Activated naive CD4-positive, alpha-beta T cell treated with anti-CD3 and anti-CD28 coated beads for 36 hours (primary cell): Measurements from ENCODE around the gene SMURF2. TPM values are rescaled to one million over a fixed set of nuclear protein-coding genes. Genes with fewer than 3 reads are reported as not detected.
A peak's percentile ranks its signal among the peaks of the same experiment; 100 is the strongest.

ENCODE experiments used
- CTCF ChIA-PET: fragments of 350-600 bp; sonication (Branson Sonifier 250); formaldehyde crosslinking; loops from one replicate; lab custom pipeline; 2021; ENCODE audit warnings: antibody characterized with exemption; lab: Charles Lee
- DNase-seq: peaks from one replicate; pipeline ENCODE4 v3.0.0-alpha.2; 2020
- H3K27ac Mint-ChIP-seq: one replicate; pipeline ENCODE4 v1.8.0; 2021; ENCODE audit warnings: mild to moderate bottlenecking, mixed read lengths
- H3K27me3 Mint-ChIP-seq: one replicate; pipeline ENCODE4 v1.8.0; 2021; ENCODE audit warnings: low read depth, mixed read lengths
- H3K36me3 Mint-ChIP-seq: one replicate; pipeline ENCODE4 v1.8.0; 2021; ENCODE audit warnings: low read depth, mixed read lengths
- H3K4me1 Mint-ChIP-seq: one replicate; pipeline ENCODE4 v1.8.0; 2021; ENCODE audit warnings: low read depth, mixed read lengths
- H3K4me3 Mint-ChIP-seq: one replicate; pipeline ENCODE4 v1.8.0; 2021; ENCODE audit warnings: mild to moderate bottlenecking, moderate library complexity, mixed read lengths
- H3K9me3 Mint-ChIP-seq: one replicate; pipeline ENCODE4 v1.8.0; 2021; ENCODE audit warnings: mixed read lengths
- intact Hi-C: fragments of 100-400 bp; cut with micrococcal nuclease; formaldehyde crosslinking; loops from one replicate; pipeline ENCODE4 v1.15.1; 2023
- total RNA-seq, 2 experiments: library from RNA; stranded (reverse); gene quantifications; one replicate each; pipeline ENCODE4 v1.2.3, GENCODE V29; 2021

SMURF2 gene
- total RNA-seq, 2 experiments from 2014 or later: 9.6 to 10.7 TPM

DNA sequence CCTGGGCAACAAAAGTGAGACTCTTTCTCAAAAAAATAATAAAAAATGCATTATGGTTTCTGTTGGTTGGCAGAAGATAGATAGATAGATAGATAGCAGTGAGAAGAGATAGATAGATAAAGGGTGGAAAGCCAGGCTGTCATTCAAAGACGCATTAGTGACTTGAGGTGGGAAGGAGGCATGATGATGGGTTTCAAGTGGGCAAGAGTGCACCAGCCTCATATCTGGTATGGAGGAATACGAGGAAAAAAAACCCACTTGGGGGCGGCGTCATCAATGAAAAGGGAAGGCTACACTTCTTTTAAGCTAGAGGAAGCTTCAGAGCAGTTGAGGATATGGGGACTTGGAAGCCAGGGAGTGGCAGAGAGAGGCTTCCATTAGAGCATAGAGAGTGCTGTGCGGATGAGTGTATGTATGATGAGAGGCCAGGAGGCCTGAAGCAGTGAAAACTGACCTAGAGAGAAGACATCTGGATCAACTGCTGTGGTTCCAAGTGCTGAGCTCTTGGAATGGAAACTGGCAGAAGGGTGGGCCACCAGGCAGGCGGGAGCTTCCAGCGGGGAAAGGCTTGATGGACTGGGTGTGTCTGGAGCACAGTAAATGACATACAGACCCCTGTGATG is 123.5 kb downstream of the SMURF2 start:
- DNase-seq: peak; percentile 21
- no peak overlapping the region for H3K4me3 Mint-ChIP-seq
- peaks cover 13% of the 10 kb centered on the region for H3K36me3 Mint-ChIP-seq
- H3K9me3 Mint-ChIP-seq: no peaks in the 10 kb centered on the region
- intact Hi-C loops: no loop called here
- CTCF ChIA-PET: interaction anchor here (0.7 to 1.8 kb wide), 3 partner anchors 12 to 111 kb away, joined by 3 to 5 read pairs (median 3); no protein-coding TSS in a partner anchor
- no peaks in the 10 kb centered on the region for H3K27me3 Mint-ChIP-seq
- H3K4me1 Mint-ChIP-seq: peaks cover 3% of the 10 kb centered on the region
- H3K27ac Mint-ChIP-seq: peak overlapping the region; percentile 60

DNA sequence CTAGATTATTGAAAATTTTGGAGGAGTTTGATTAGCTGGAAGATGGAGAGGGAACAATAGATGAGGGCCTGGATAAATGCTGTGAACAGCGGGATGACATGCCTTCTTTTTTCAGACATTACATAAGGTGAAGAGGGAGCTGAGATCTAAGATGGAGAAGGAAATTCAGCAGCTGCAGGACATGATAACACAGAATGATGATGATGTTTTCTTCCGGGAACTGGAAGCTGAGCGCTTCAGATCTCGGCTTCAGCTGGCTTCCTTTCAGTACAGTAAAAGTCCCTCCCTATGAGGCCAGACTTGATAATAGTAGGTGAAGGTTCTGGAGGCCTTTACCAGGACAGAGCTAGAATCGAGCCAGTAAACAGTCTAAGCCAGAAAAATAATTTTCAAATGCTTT is 124.6 kb downstream of the SMURF2 start:
- Mint-ChIP-seq H3K27ac (peak overlapping the region; percentile 11), H3K9me3 (no peaks in the 10 kb centered on the region), H3K36me3 (peaks cover 22% of the 10 kb centered on the region), H3K4me1 (peaks cover 3% of the 10 kb centered on the region), H3K27me3 (no peaks in the 10 kb centered on the region), H3K4me3 (no peak overlapping the region)
- no peak for DNase-seq
- intact Hi-C loops: no loop called here
- CTCF ChIA-PET: interaction anchor here (0.6 to 1.0 kb wide), 3 partner anchors 9 to 99 kb away, joined by 3 to 4 read pairs (median 4); no protein-coding TSS in a partner anchor

DNA sequence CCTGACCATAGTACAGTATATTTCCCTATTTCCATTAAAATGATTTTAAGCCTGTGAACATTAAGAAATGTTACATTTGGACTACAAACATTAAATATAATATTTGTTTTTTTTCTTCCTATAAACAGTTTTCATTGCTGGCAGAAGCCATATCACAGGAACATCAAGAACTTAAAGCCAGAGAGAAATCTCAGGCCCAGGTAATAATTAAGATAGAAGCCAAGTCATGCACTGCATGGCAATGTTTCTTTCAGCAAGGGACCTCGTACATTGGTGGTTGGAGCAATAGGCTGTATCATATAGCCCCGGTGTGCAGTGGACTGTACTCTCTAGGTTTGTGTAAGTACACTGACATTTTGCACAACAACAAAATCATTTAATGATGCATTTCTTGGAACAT is 125.2 kb downstream of the SMURF2 start:
- no peak for DNase-seq
- H3K9me3 Mint-ChIP-seq: no peaks in the 10 kb centered on the region
- H3K27ac Mint-ChIP-seq: peak overlapping the region; percentile 11
- H3K36me3 Mint-ChIP-seq: peaks cover 22% of the 10 kb centered on the region
- H3K27me3 Mint-ChIP-seq: no peaks in the 10 kb centered on the region
- intact Hi-C loops: no loop called here
- no peak overlapping the region for H3K4me3 Mint-ChIP-seq
- CTCF ChIA-PET: interaction anchor here (0.6 to 0.7 kb wide), 2 partner anchors 11 to 100 kb away, joined by 3 to 4 read pairs; no protein-coding TSS in a partner anchor
- peaks cover 3% of the 10 kb centered on the region for H3K4me1 Mint-ChIP-seq

DNA sequence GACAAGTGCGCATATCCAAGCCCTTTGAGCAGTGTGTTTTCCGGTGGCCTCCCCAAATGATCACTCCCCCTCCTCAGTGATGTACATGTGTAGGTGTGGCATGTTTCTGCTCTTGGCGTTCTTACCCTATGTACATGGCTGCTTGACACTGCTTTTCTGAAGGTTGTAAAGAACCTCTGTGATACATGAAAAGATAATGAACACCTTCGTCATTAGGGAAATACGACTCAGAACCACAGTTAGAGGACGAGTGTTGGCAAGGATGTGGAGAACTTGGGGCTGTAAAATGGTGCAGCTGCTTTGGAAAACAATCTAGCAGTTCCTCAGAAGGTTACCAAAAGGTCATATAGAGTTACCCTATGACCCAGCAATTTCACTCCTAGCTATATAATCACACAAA is 126.8 kb downstream of the SMURF2 start:
- intact Hi-C loops: no loop called here
- peaks cover 3% of the 10 kb centered on the region for H3K4me1 Mint-ChIP-seq

DNA sequence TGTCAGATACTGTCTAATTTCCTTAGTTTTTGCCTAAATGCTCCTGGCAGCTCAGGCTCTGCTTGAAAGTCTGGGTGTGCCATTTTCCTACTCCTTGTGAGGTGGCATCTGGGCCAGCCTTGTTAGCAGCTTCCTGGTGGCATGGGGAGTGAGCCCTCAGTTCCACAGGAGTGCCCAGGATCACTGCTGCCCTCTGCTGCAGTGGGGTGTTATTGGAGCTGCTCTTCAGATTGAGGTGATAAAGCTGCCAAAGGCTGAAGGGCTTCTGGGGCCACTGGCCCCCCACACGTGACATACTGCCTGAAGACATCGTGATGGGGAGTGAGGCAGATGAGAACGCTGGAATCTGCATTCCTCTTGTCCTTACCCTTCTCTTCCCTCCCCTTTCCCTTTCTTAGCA is 127.9 kb downstream of the SMURF2 start:
- Mint-ChIP-seq H3K4me3 (no peak overlapping the region), H3K4me1 (peaks cover 3% of the 10 kb centered on the region), H3K27ac (peak overlapping the region; percentile 32), H3K27me3 (no peaks in the 10 kb centered on the region), H3K36me3 (peaks cover 32% of the 10 kb centered on the region), H3K9me3 (no peaks in the 10 kb centered on the region)
- DNase-seq: peak; percentile 24
- CTCF ChIA-PET: interaction anchor here (0.6 to 1.6 kb wide), 4 partner anchors 11 to 55 kb away, joined by 3 to 4 read pairs (median 3); no protein-coding TSS in a partner anchor
- intact Hi-C loops: no loop called here

More for the DNA sequence above, 126.8 kb downstream of the SMURF2 start:
- no peak overlapping the region for H3K4me3 Mint-ChIP-seq
- H3K9me3 Mint-ChIP-seq: no peaks in the 10 kb centered on the region
- DNase-seq: no peak
- peak overlapping the region; percentile 2 for H3K27ac Mint-ChIP-seq
- CTCF ChIA-PET: interaction anchor here (0.6 kb wide), 1 partner anchor 514 kb away, joined by 4 read pairs; no protein-coding TSS in a partner anchor
- H3K27me3 Mint-ChIP-seq: no peaks in the 10 kb centered on the region
- peaks cover 27% of the 10 kb centered on the region for H3K36me3 Mint-ChIP-seq

DNA sequence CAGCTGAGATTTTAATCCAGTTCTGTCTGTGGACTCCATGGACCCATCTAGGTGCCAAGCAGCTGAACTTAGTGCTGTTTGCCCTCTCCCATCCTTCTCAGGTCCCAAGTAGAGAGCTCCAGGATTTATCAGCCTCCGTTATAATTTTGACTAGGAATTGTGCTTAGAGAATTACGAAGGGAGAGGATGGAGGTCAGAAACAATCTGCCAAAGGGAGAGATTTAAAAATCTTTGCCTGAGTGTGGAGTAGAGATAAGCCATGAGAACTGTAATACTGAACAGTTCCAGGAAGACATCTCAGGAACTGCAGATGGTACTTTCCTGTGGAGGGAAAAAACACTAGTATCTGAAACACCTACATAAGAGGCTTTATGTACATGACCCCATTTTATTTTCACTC is 128.3 kb downstream of the SMURF2 start:
- peak overlapping the region; percentile 64 for H3K27ac Mint-ChIP-seq
- intact Hi-C loops: no loop called here
- H3K4me3 Mint-ChIP-seq: no peak overlapping the region
- H3K4me1 Mint-ChIP-seq: peaks cover 3% of the 10 kb centered on the region
- H3K27me3 Mint-ChIP-seq: no peaks in the 10 kb centered on the region
- H3K9me3 Mint-ChIP-seq: no peaks in the 10 kb centered on the region
- CTCF ChIA-PET: interaction anchor here (0.6 to 2.0 kb wide), 6 partner anchors 11 to 155 kb away, joined by 3 to 9 read pairs (median 3); no protein-coding TSS in a partner anchor
- no peak for DNase-seq
- H3K36me3 Mint-ChIP-seq: peaks cover 36% of the 10 kb centered on the region

DNA sequence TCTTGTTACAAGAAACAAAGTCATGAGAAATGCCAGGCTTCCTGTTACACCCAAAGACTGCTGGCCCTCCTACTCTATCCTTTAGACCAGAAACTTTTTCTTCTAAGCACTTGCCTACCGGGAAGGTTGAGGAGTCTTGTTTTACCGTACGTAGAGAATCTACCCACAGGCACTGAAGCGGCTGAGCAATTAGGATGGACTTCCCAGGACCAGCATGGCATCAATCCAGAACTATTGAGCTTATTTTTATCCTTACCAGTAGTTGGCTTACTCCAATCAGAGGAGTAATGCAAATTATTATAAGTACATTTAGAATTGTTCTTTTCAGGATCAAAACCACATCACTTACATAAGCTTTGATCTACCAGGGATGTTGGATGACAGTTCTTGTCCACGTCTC is 129.7 kb downstream of the SMURF2 start:
- H3K36me3 Mint-ChIP-seq: peaks cover 35% of the 10 kb centered on the region
- H3K9me3 Mint-ChIP-seq: no peaks in the 10 kb centered on the region
- H3K4me3 Mint-ChIP-seq: no peak overlapping the region
- H3K27me3 Mint-ChIP-seq: no peaks in the 10 kb centered on the region
- CTCF ChIA-PET: interaction anchor here (2.0 kb wide), 1 partner anchor 113 kb away, joined by 9 read pairs; no protein-coding TSS in a partner anchor
- H3K4me1 Mint-ChIP-seq: peaks cover 3% of the 10 kb centered on the region
- DNase-seq: no peak
- intact Hi-C loops: no loop called here
- no peak overlapping the region for H3K27ac Mint-ChIP-seq

DNA sequence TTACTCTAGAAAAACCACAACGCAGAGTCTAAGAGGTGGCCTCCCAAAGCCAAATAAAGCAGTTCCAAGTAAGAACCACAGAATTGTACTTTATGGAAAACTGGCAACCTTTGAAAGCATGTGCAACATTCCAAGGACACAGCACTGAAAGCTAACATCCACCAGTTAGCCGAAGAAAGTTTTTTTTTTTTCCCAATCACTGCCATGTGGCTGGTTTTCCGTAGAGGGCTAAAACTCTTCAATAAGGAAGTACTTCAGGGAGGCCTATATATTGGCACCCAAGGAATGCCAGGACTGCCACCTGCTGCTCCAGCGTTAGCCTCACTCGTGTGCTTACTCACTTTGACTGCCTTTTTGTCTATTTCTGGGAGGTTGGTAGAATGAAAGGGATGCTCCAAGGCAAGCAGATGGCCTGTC is 130.1 kb downstream of the SMURF2 start:
- Mint-ChIP-seq H3K36me3 (peaks cover 36% of the 10 kb centered on the region), H3K4me3 (no peak overlapping the region), H3K27ac (no peak overlapping the region), H3K9me3 (no peaks in the 10 kb centered on the region), H3K4me1 (peaks cover 3% of the 10 kb centered on the region), H3K27me3 (no peaks in the 10 kb centered on the region)
- no peak for DNase-seq
- CTCF ChIA-PET: interaction anchor here (2.0 kb wide), 1 partner anchor 112 kb away, joined by 9 read pairs; no protein-coding TSS in a partner anchor
- intact Hi-C loops: no loop called here

DNA sequence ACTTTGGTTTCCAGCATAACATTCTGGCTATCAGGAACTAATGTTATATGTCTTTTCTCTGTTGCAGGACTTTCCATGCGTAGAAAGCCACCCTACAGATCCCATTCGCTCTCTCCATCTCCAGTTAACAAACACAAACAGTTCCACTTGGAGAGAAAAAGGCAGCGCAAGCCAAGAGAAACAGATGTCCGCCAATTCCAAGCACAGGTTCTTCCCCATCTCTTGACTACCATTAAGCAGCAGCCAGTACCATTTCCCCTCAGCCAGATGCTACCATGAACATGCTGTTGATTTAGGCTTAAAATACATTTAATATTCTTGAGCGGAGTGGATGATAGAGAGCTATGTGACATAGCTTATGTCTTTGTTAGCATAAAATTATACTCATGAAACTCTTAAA is 132.9 kb downstream of the SMURF2 start:
- H3K27me3 Mint-ChIP-seq: no peaks in the 10 kb centered on the region
- H3K36me3 Mint-ChIP-seq: peaks cover 38% of the 10 kb centered on the region
- H3K4me1 Mint-ChIP-seq: peaks cover 3% of the 10 kb centered on the region
- intact Hi-C loops: no loop called here
- no peak for DNase-seq
- H3K9me3 Mint-ChIP-seq: no peaks in the 10 kb centered on the region
- no peak overlapping the region for H3K27ac Mint-ChIP-seq
- CTCF ChIA-PET: interaction anchor here (0.7 to 1.7 kb wide), 3 partner anchors 9 to 159 kb away, joined by 4 to 7 read pairs (median 5); no protein-coding TSS in a partner anchor
- H3K4me3 Mint-ChIP-seq: no peak overlapping the region

GRCh38 chr17:64527914-64528313 is 134.2 kb downstream of the SMURF2 start:
- Mint-ChIP-seq H3K36me3 (peaks cover 36% of the 10 kb centered on the region), H3K4me1 (no peaks in the 10 kb centered on the region), H3K27ac (no peak overlapping the region), H3K4me3 (no peak overlapping the region), H3K9me3 (no peaks in the 10 kb centered on the region), H3K27me3 (no peaks in the 10 kb centered on the region)
- CTCF ChIA-PET: interaction anchor here (1.0 kb wide), 1 partner anchor 109 kb away, joined by 4 read pairs; no protein-coding TSS in a partner anchor
- no peak for DNase-seq
- intact Hi-C loops: no loop called here

DNA sequence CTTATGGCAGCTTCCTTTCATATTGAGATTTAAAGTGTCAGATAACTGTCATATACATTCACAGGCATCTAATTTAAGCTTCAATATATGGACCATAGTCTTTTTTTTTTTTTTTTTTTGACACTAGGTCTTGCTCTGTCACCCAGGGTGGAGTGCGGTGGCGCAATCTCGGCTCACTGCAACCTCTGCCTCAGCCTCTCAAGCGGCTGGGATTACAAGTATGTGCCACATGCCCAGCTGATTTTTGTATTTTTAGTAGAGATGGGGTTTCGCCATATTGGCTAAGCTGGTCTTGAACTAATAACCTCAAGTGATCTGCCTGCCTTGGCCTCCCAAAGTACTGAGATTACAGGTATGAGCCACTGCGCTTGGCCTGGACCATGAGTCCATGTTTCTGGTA is 141.7 kb downstream of the SMURF2 start:
- Mint-ChIP-seq H3K27ac (no peak overlapping the region), H3K27me3 (no peaks in the 10 kb centered on the region), H3K36me3 (peaks cover 23% of the 10 kb centered on the region), H3K9me3 (no peaks in the 10 kb centered on the region), H3K4me1 (peaks cover 13% of the 10 kb centered on the region), H3K4me3 (no peak overlapping the region)
- intact Hi-C loops: no loop called here
- no peak for DNase-seq
- CTCF ChIA-PET: interaction anchor here (1.0 to 1.1 kb wide), 2 partner anchors 9 to 101 kb away, joined by 4 to 5 read pairs; no protein-coding TSS in a partner anchor

- no peak overlapping the region for H3K4me3 Mint-ChIP-seq
- CTCF ChIA-PET: interaction anchor here (1.1 kb wide), 1 partner anchor 10 kb away, joined by 5 read pairs; no protein-coding TSS in a partner anchor
- intact Hi-C loops: no loop called here
- no peaks in the 10 kb centered on the region for H3K9me3 Mint-ChIP-seq
- no peak overlapping the region for H3K27ac Mint-ChIP-seq
- H3K27me3 Mint-ChIP-seq: no peaks in the 10 kb centered on the region
- peaks cover 18% of the 10 kb centered on the region for H3K4me1 Mint-ChIP-seq
- no peak for DNase-seq
- peaks cover 27% of the 10 kb centered on the region for H3K36me3 Mint-ChIP-seq
These were observed 142.5 kb downstream of the SMURF2 start for GRCh38 chr17:64519601-64520000.
